Natural killer cell (primary cell): ENCODE measurements around the gene ADCY2. TPM values are rescaled to one million over a fixed set of nuclear protein-coding genes. Genes with fewer than 3 reads are reported as not detected.

ENCODE experiments used
- ATAC-seq, 3 donors: fragments of 150-1000 bp in 2 of 3; fragments of 200-7000 bp in 1 of 3; cut with Tn5 transposase; 1 replicate in 1 of 3; 2 replicates in 2 of 3; pipeline ENCODE4 v1.10.0; 2021; ENCODE audit warnings: mild to moderate bottlenecking in 2 of 3, moderate library complexity in 2 of 3
- DNase-seq, 2 donors: peaks; one replicate each; pipeline versions ENCODE4 v3.0.0 to v3.0.0-alpha.2; 2013 to 2021; ENCODE audit warnings: mixed read lengths in 1 of 2
- H3K27ac ChIP-seq: one replicate; pipeline ENCODE4 v1.5.1; 2013; ENCODE audit warnings: mild to moderate bottlenecking, low read length
- H3K27me3 ChIP-seq: one replicate; pipeline ENCODE4 v1.6.1; 2013; ENCODE audit warnings: low read length; ENCODE audit not compliant: control insufficient read depth, insufficient read depth
- H3K36me3 ChIP-seq: one replicate; pipeline ENCODE4 v1.6.1; 2013; ENCODE audit warnings: low read length; ENCODE audit not compliant: control insufficient read depth, insufficient read depth
- H3K4me1 ChIP-seq: one replicate; pipeline ENCODE4 v1.6.1; 2013; ENCODE audit warnings: low read length; ENCODE audit not compliant: control insufficient read depth, insufficient read depth
- H3K4me3 ChIP-seq: one replicate; pipeline ENCODE4 v1.5.1; 2013; ENCODE audit warnings: low read length
- H3K9me3 ChIP-seq: one replicate; pipeline ENCODE4 v1.6.1; 2013; ENCODE audit warnings: low read length; ENCODE audit not compliant: control insufficient read depth, insufficient read depth
- H3K27ac Mint-ChIP-seq, 2 donors: one replicate each; pipeline ENCODE4 v1.8.0; 2022; ENCODE audit warnings: mild to moderate bottlenecking in 2 of 2, mixed read lengths in 2 of 2, moderate library complexity in 1 of 2
- H3K27me3 Mint-ChIP-seq, 2 donors: one replicate each; pipeline ENCODE4 v1.8.0; 2022; ENCODE audit warnings: low read depth in 2 of 2, mixed read lengths in 2 of 2
- H3K36me3 Mint-ChIP-seq: one replicate; pipeline ENCODE4 v1.8.0; 2022; ENCODE audit warnings: mixed read lengths
- H3K4me1 Mint-ChIP-seq, 2 donors: one replicate each; pipeline ENCODE4 v1.8.0; 2022; ENCODE audit warnings: mixed read lengths in 2 of 2
- H3K4me3 Mint-ChIP-seq: one replicate; pipeline ENCODE4 v1.8.0; 2022; ENCODE audit warnings: mild to moderate bottlenecking, moderate library complexity, mixed read lengths
- H3K9me3 Mint-ChIP-seq, 2 donors: one replicate each; pipeline ENCODE4 v1.8.0; 2022; ENCODE audit warnings: mixed read lengths in 2 of 2
- WGBS: methylation state at CpG from one replicate; pipeline ENCODE4 v1.1.7; 2013; ENCODE audit warnings: missing lambda C conversion rate; ENCODE audit not compliant: insufficient coverage; 5-methylcytosine and 5-hydroxymethylcytosine counted together
- intact Hi-C: fragments of 100-400 bp; cut with micrococcal nuclease; formaldehyde crosslinking; loops from one replicate; pipeline ENCODE4 v1.14.2; 2022
- total RNA-seq, 4 donors: library from RNA; stranded (reverse); fragments of 120-200 nt in 1 of 4; gene quantifications; one replicate each; pipeline versions ENCODE4 v1.2.3 to v1.2.4, GENCODE V29; 2013 to 2022
- TF ChIP-seq, protein P1 (sequence below): fragments of 200-600 bp; IDR thresholded peaks from one replicate; pipeline ENCODE4 v1.8.0; 2022; ENCODE audit warnings: antibody characterized with exemption

Gene ADCY2
- total RNA-seq, result not detected
- total RNA-seq (2013), result not detected

DNA sequence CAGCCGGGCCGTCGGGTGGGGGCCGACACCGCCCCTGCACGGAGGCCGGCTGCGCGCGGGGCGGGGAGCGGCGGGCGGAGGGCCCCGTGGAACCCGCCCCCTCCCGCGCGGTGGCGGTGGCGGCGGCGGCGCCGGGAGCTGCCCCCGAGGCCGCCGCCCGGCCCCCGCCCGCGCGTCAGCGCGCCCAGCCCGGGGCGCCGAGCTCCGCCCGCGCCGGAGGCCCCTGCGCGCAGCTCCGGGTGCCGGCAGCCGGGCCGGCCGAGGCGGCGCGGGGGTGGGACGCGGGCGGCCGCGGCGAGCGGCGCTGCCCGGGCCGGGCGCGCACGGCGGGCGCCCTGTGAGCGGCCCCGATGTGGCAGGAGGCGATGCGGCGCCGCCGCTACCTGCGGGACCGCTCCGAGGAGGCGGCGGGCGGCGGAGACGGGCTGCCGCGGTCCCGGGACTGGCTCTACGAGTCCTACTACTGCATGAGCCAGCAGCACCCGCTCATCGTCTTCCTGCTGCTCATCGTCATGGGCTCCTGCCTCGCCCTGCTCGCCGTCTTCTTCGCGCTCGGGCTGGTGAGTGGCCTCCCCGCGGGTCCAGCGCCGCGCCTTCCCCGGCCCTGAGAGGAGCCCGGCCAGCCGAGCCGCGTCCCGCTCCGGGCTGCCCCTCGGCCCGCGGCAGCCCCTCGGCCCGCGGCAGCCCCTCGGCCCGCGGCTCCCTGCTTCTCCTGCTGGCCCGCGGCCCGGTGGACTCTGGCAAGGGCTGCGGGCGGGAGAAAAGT is at the start of gene ADCY2:
TSS of gene ADCY2 (plus strand) at position 192 of the 766 bp plus-strand sequence. CDS start at position 351, 159 bp downstream.
- TF ChIP-seq, protein P1, sequence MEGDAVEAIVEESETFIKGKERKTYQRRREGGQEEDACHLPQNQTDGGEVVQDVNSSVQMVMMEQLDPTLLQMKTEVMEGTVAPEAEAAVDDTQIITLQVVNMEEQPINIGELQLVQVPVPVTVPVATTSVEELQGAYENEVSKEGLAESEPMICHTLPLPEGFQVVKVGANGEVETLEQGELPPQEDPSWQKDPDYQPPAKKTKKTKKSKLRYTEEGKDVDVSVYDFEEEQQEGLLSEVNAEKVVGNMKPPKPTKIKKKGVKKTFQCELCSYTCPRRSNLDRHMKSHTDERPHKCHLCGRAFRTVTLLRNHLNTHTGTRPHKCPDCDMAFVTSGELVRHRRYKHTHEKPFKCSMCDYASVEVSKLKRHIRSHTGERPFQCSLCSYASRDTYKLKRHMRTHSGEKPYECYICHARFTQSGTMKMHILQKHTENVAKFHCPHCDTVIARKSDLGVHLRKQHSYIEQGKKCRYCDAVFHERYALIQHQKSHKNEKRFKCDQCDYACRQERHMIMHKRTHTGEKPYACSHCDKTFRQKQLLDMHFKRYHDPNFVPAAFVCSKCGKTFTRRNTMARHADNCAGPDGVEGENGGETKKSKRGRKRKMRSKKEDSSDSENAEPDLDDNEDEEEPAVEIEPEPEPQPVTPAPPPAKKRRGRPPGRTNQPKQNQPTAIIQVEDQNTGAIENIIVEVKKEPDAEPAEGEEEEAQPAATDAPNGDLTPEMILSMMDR, result no peak
- peaks cover 16% of the 10 kb centered on the region for H3K27me3 ChIP-seq
- H3K4me1 Mint-ChIP-seq, result no peaks in the 10 kb centered on the region
- H3K36me3 ChIP-seq, result no peaks in the 10 kb centered on the region
- H3K27ac ChIP-seq, result no peak within 1 kb of the TSS
- no peaks in the 10 kb centered on the region for H3K36me3 Mint-ChIP-seq
- no peak within 1 kb of the TSS for H3K27ac Mint-ChIP-seq
- peaks cover 30 to 38% of the 10 kb centered on the region in 2 donors for H3K27me3 Mint-ChIP-seq
- H3K4me1 ChIP-seq, result no peaks in the 10 kb centered on the region
- no peaks in the 10 kb centered on the region for H3K9me3 Mint-ChIP-seq
- H3K9me3 ChIP-seq, result no peaks in the 10 kb centered on the region
- no peak within 1 kb of the TSS for H3K4me3 Mint-ChIP-seq
- ATAC-seq (no peak), DNase-seq (no peak)
- no peak within 1 kb of the TSS for H3K4me3 ChIP-seq
- intact Hi-C loops, result no loop called here
- 3% methylated on average over 121 of the region's 121 CpGs for WGBS

DNA sequence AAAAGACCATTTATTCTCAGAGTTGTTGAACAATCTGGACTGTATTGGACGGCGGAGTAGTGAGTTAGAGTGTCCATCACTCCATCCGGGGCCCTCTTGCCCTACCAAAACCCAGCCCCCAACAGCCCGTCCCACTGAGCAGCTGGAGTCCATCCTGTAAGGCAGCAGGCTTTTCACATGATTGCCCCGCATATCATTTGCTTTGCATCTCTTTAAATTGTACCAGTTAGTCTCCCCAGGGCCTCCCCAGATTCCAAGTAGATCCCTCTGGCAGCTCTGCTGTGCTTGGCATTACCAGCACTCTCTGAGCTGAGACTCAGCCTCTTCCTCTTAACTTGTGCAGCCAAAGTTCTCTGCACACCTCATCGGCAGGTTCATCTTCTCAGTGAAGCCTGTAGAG is 48.6 kb upstream of the ADCY2 start:
- Mint-ChIP-seq H3K4me1 (no peaks in the 10 kb centered on the region), H3K27me3 (no peaks in the 10 kb centered on the region), H3K36me3 (peaks cover 3% of the 10 kb centered on the region), H3K9me3 (peaks cover under 1 to 2% of the 10 kb centered on the region in 2 donors), H3K27ac (no peak overlapping the region), H3K4me3 (no peak overlapping the region)
- Histone ChIP-seq H3K36me3 (no peaks in the 10 kb centered on the region), H3K4me3 (no peak overlapping the region), H3K4me1 (no peaks in the 10 kb centered on the region), H3K9me3 (peaks cover 7% of the 10 kb centered on the region), H3K27ac (no peak overlapping the region), H3K27me3 (no peaks in the 10 kb centered on the region)
- WGBS, result 71% methylated on average over 5 of the region's 6 CpGs
- TF ChIP-seq, protein P1, result no peak
- DNase-seq (no peak), ATAC-seq (no peak)
- intact Hi-C loops, result no loop called here

DNA sequence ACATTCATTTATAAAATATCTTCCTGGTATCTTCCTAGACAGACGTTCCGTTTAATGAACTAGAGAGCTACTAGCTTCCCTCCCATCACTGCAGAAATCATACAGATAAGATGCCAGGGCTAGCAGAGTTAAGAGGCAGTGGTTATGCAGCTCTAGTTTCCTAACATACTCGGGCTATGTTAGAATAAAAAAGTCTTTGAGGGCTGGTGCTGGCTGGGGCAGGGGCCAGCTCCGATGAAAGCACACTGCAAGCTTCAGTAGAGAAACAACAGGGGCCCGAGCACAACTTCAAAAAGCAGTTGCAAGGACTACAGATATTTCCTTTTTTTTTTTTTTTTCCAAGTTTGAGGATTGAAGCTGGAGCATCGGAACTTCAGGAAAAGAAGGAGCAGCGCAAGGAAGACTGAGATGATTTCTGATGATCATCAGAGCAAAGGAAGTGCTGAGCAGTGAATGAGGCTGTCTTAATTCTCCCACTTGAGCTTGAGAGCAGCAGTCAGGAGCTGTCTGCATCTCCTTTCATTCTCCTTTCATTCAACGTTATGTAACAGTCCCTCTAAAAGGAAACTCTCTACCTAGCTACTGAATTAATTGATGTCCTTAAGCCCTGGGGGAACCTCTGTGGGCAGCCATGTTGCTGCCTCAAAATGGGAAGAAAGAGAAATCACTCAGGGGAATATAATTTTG is 47.6 kb upstream of the ADCY2 start:
- H3K4me3 Mint-ChIP-seq, result no peak overlapping the region
- no peaks in the 10 kb centered on the region for H3K27me3 Mint-ChIP-seq
- H3K9me3 Mint-ChIP-seq, result peaks cover 0 to 2% of the 10 kb centered on the region in 2 donors
- H3K4me1 Mint-ChIP-seq, result no peaks in the 10 kb centered on the region
- H3K36me3 ChIP-seq, result no peaks in the 10 kb centered on the region
- no peaks in the 10 kb centered on the region for H3K36me3 Mint-ChIP-seq
- no peak for DNase-seq
- no peak overlapping the region for H3K27ac Mint-ChIP-seq
- peaks cover under 1% of the 10 kb centered on the region for H3K9me3 ChIP-seq
- H3K4me1 ChIP-seq, result no peaks in the 10 kb centered on the region
- intact Hi-C loops, result no loop called here
- no peak for ATAC-seq
- TF ChIP-seq, protein P1, result no peak
- WGBS, result 61% methylated on average over 8 of the region's 8 CpGs
- H3K27ac ChIP-seq, result no peak overlapping the region
- H3K27me3 ChIP-seq, result no peaks in the 10 kb centered on the region
- no peak overlapping the region for H3K4me3 ChIP-seq
